SK-N-MC (cell line): Measurements from ENCODE around the gene BTRC.

Source experiments
- EZH2 ChIP-seq: fragments of 200-600 bp; sonication (generic); IDR thresholded peaks from one replicate; pipeline ENCODE4 v1.6.1; 2017; ENCODE audit warnings: antibody characterized with exemption
- FOXP2 ChIP-seq: optimal IDR thresholded peaks from 2 replicates; pipeline ENCODE3; 2011; ENCODE audit warnings: mild to moderate bottlenecking, moderate library complexity; ENCODE audit not compliant: insufficient read depth; ENCODE audit errors: extremely low read length, control extremely low read depth
- POLR2AphosphoS5 ChIP-seq: IDR thresholded peaks from 2 replicates; pipeline ENCODE4 v1.6.1; 2012; ENCODE audit warnings: mild to moderate bottlenecking, low read depth, low read length, borderline replicate concordance

- TF ChIP-seq POLR2AphosphoS5 (no peak), EZH2 (no peak), FOXP2 (no peak)
Measured at GRCh38 chr10:101506829-101507661, 153.1 kb downstream of the BTRC start.
